ENCODE measurements around the gene LSAMP. TPM values are rescaled to one million over a fixed set of nuclear protein-coding genes. Genes with fewer than 3 reads are reported as not detected.

Gene LSAMP
- total RNA-seq, 6 donors from 2014 or later, result 7.1 to 28.1 (median 13.4) TPM

- H3K9me3 ChIP-seq, result no peaks in the 10 kb centered on the region
- TF ChIP-seq EP300 (IDR thresholded peaks at IDR 0.05) (no peak), POLR2A (IDR thresholded peaks at IDR 0.05) (no peak), POLR2AphosphoS5 (IDR thresholded peaks at IDR 0.05) (no peak), CTCF (IDR thresholded peaks at IDR 0.05) (no peak)
- no peaks in the 10 kb centered on the region for H3K4me1 ChIP-seq
- H3K27me3 ChIP-seq, result no peaks in the 10 kb centered on the region
- H3K36me3 ChIP-seq, result no peaks in the 10 kb centered on the region
- no peak overlapping the region for H3K4me3 ChIP-seq
- ATAC-seq (ENCODE audit: low FRiP score in 2 of 2) (no peak), DNase-seq (no peak)
- no peak overlapping the region for H3K27ac ChIP-seq
- 84 to 90% methylated on average over 1 of the region's 1 CpG for WGBS, 2 donors
Measured at GRCh38 chr3:116020989-116021388, 424.3 kb downstream of the LSAMP start.

GRCh38 chr3:116020495-116020894 is 424.8 kb downstream of the LSAMP start:
- Histone ChIP-seq H3K27me3 (no peaks in the 10 kb centered on the region), H3K4me3 (no peak overlapping the region), H3K27ac (no peak overlapping the region), H3K36me3 (no peaks in the 10 kb centered on the region), H3K9me3 (no peaks in the 10 kb centered on the region), H3K4me1 (no peaks in the 10 kb centered on the region)
- DNase-seq (no peak), ATAC-seq (ENCODE audit: low FRiP score in 2 of 2) (no peak)
- TF ChIP-seq POLR2A (IDR thresholded peaks at IDR 0.05) (no peak), EP300 (IDR thresholded peaks at IDR 0.05) (no peak), POLR2AphosphoS5 (IDR thresholded peaks at IDR 0.05) (no peak), CTCF (IDR thresholded peaks at IDR 0.05) (no peak)
- WGBS, 2 donors, result 54 to 63% methylated on average over 4 of the region's 4 CpGs

GRCh38 chr3:116019254-116019763 is 426.0 kb downstream of the LSAMP start:
- TF ChIP-seq CTCF (IDR thresholded peaks at IDR 0.05) (no peak), POLR2AphosphoS5 (IDR thresholded peaks at IDR 0.05) (no peak), POLR2A (IDR thresholded peaks at IDR 0.05) (no peak), EP300 (IDR thresholded peaks at IDR 0.05) (no peak)
- no peak for DNase-seq
- 82 to 98% methylated on average over 4 of the region's 4 CpGs for WGBS, 2 donors

GRCh38 chr3:116018646-116019045 is 426.6 kb downstream of the LSAMP start:
- ATAC-seq (ENCODE audit: low FRiP score in 2 of 2) (no peak), DNase-seq (no peak)
- no peaks in the 10 kb centered on the region for H3K9me3 ChIP-seq
- no peak overlapping the region for H3K4me3 ChIP-seq
- H3K27me3 ChIP-seq, result no peaks in the 10 kb centered on the region
- H3K36me3 ChIP-seq, result no peaks in the 10 kb centered on the region
- 90% methylated on average over 1 of the region's 1 CpG for WGBS, 2 donors
- H3K4me1 ChIP-seq, result no peaks in the 10 kb centered on the region
- TF ChIP-seq EP300 (IDR thresholded peaks at IDR 0.05) (no peak), POLR2AphosphoS5 (IDR thresholded peaks at IDR 0.05) (no peak), POLR2A (IDR thresholded peaks at IDR 0.05) (no peak), CTCF (IDR thresholded peaks at IDR 0.05) (no peak)
- H3K27ac ChIP-seq, result no peak overlapping the region

More at GRCh38 chr3:116019254-116019763, 426.0 kb downstream of the LSAMP start:
- Histone ChIP-seq H3K4me3 (no peak overlapping the region), H3K27me3 (no peaks in the 10 kb centered on the region), H3K4me1 (no peaks in the 10 kb centered on the region), H3K36me3 (no peaks in the 10 kb centered on the region), H3K27ac (no peak overlapping the region), H3K9me3 (no peaks in the 10 kb centered on the region)
- no peak for ATAC-seq (ENCODE audit: low FRiP score in 2 of 2)

- no peak for TF ChIP-seq POLR2A (IDR thresholded peaks at IDR 0.05)
- TF ChIP-seq POLR2AphosphoS5 (IDR thresholded peaks at IDR 0.05), result no peak
- TF ChIP-seq CTCF (IDR thresholded peaks at IDR 0.05), result no peak
- no peak for TF ChIP-seq EP300 (IDR thresholded peaks at IDR 0.05)
- Histone ChIP-seq H3K36me3 (no peaks in the 10 kb centered on the region), H3K4me1 (no peaks in the 10 kb centered on the region), H3K9me3 (no peaks in the 10 kb centered on the region), H3K4me3 (no peak overlapping the region), H3K27me3 (no peaks in the 10 kb centered on the region), H3K27ac (no peak overlapping the region)
- no peak for ATAC-seq (ENCODE audit: low FRiP score in 2 of 2)
- WGBS, 2 donors, result 77 to 91% methylated on average over 2 of the region's 2 CpGs
- no peak for DNase-seq
Measured at GRCh38 chr3:116015931-116016330, 429.4 kb downstream of the LSAMP start.
